ENCODE measurements around the gene SLU7.

The SLU7 gene

DNA sequence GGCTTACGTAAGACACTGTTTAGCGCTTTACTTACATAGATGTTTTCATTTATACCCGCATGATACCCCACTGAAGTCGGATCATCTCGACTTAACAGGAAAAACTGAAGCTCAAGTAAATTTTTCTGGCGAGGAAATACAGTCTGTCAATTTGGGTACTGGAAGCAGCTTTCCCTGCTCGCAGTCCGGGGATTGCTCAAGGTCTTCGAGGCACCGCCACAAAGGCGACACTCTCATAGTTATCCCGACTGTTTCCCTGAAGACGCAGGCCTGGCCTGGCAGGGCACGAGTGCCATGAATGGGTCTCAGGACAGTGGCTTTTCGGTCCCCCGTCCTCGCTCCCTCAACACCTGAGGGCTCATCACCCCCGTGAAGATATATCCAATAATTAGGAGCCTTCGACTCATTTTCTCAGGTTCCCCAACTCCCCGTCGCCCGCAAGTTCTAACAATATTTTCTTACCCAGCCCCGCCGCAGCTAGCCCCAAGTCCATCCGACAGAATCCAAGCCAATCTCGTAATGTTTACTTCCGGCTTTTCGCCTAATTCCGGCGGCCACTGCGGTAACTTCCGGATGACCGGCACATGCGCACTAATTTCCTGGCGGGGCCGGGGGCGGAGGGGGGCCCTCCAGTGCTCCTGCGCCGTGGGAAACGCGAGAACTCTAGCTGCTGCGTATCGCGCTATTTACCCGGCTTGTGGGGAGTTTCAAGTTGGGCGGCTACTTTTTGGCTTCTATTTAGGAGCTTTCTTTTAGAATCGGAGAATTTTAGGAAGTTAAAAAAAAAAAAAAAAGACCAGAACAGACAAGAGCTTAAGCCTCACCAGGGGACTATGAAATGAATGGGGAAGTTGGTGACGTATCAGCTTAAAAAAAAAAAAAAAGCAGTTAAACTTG lies at the start of gene SLU7:
Gene SLU7, minus strand, starts transcription at position 521 of the 897 bp plus-strand sequence. CDS start 3,787 bp downstream, outside the sequence.
- Mint-ChIP-seq H3K27me3 (ENCODE audit: low read depth) (no peaks in the 10 kb centered on the region), H3K9me3 (no peaks in the 10 kb centered on the region), H3K36me3 (ENCODE audit: low read depth) (peaks cover 4% of the 10 kb centered on the region), H3K4me1 (peaks cover 52% of the 10 kb centered on the region), H3K27ac (peak within 1 kb of the TSS; percentile 93 to 96 (median 95)), H3K4me3 (peak within 1 kb of the TSS; percentile 92 to 96 (median 93))
- TF ChIP-seq, protein P1, sequence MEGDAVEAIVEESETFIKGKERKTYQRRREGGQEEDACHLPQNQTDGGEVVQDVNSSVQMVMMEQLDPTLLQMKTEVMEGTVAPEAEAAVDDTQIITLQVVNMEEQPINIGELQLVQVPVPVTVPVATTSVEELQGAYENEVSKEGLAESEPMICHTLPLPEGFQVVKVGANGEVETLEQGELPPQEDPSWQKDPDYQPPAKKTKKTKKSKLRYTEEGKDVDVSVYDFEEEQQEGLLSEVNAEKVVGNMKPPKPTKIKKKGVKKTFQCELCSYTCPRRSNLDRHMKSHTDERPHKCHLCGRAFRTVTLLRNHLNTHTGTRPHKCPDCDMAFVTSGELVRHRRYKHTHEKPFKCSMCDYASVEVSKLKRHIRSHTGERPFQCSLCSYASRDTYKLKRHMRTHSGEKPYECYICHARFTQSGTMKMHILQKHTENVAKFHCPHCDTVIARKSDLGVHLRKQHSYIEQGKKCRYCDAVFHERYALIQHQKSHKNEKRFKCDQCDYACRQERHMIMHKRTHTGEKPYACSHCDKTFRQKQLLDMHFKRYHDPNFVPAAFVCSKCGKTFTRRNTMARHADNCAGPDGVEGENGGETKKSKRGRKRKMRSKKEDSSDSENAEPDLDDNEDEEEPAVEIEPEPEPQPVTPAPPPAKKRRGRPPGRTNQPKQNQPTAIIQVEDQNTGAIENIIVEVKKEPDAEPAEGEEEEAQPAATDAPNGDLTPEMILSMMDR (IDR thresholded peaks at IDR 0.05; ENCODE audit: unreplicated experiment in 3 of 3), result no peak

DNA sequence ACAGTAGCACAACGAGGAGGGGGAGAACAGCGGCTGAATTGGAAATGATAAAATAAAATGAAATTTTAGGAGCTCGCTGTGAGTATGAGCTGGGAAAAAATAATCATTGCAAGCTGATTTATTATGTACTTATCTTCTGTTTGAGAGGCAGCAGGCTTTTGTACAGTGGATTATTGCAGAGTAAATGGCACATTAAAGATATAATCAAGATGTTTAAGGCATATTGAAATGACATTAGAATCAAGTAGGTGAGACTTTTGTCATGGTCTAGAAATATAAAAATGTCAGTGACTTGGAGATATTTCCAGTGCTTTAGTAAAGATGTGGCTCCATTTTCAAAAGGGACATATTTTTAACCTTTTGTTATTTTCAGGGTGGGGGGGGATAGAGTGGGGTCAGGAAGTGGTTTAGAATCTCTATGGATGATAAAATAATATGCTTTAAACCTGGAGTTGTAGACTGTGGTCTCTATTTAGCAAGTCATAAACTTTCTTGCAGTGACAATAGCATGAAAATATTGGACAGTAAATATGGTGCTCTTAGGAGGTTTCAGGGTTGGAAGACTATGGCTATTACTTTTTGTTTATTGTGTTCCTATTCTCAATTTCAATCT lies 49.6 kb upstream of the SLU7 start:
- TF ChIP-seq, protein P1 (IDR thresholded peaks at IDR 0.05; ENCODE audit: unreplicated experiment in 3 of 3), result no peak
- Mint-ChIP-seq H3K4me3 (peak overlapping the region; percentile 20 to 80 (median 74)), H3K36me3 (ENCODE audit: low read depth) (no peaks in the 10 kb centered on the region), H3K4me1 (peaks cover 44% of the 10 kb centered on the region), H3K27ac (peak overlapping the region; percentile 82 to 94 (median 88)), H3K9me3 (no peaks in the 10 kb centered on the region), H3K27me3 (ENCODE audit: low read depth) (peaks cover 4% of the 10 kb centered on the region)

DNA sequence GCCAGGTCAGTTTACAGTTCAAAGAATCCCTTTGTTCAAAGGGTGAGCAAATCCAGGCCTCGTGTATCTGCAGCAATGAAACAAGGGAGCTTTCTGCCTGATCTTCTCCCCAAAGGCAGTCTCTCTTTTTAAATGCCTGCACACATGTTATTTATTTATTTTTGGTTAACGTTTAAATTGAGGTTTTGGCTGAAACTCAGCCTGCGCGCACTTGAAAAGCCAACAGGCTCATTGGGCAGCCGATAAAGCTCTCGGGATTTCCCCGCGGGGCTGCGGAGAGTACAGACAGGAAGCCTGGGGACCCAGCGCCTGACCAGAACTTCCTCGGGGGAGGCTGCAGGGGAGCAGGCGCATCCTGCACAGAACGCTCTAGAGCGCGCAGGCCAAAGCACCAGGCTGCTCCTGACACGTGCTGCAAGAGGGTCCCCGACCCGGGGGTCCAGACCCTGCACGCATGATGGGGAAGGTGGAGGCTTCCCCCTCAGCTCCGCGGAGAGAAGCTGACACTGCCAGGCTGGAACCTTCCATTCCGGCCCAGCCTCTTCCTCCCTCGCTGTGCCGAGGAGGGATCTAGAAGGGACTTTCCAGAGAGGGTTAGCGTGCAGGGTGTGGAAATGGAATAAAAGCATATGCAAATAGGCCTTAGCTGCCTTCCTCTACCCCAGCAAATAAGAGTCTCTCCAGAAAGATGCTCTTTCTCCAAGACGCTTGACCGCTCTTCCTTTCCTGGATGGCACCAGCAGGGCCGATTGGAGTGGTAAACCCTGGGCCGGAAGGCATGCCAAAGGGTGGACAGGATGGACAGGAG lies 48.9 kb upstream of the SLU7 start:
- H3K27ac Mint-ChIP-seq, result peak overlapping the region; percentile 82 to 94 (median 88)
- no peaks in the 10 kb centered on the region for H3K36me3 Mint-ChIP-seq (ENCODE audit: low read depth)
- peaks cover 40% of the 10 kb centered on the region for H3K4me1 Mint-ChIP-seq
- H3K4me3 Mint-ChIP-seq, result peak overlapping the region; percentile 48 to 80 (median 74)
- no peaks in the 10 kb centered on the region for H3K9me3 Mint-ChIP-seq
- H3K27me3 Mint-ChIP-seq (ENCODE audit: low read depth), result peaks cover 4% of the 10 kb centered on the region
- TF ChIP-seq, protein P1 (IDR thresholded peaks at IDR 0.05; ENCODE audit: unreplicated experiment in 3 of 3), result no peak

DNA sequence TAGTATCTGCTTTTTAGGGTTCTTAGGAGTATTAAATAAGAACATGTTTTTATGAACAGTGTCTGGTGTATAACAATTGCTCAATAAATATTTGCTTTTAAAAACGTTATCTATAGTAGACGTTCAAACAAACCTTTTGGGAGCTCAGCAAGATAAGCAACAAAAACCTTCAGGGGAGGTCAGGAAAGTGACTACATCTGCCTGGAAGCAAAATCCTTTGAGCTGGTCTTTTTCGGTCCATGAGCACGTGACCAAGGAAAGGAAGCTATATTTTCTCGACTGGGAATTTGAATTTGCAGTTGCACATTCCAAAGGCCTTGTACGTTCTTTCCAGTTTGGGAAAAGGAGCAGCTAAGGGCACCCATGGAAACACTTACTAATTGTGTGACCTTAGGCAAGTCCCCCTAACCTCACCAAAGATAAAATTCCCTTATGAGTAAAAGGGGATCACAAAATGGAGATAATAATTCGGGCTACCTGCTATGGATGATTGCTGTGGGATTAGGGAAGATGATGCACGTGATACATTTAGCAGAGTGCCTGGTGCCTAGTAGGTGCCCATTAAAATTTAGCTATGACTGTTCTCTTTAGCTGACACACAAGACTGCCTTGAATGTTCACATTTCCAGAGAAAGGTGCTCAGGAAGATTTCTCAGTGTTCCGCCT lies 48.1 kb upstream of the SLU7 start:
- H3K4me3 Mint-ChIP-seq, result no peak overlapping the region
- no peaks in the 10 kb centered on the region for H3K9me3 Mint-ChIP-seq
- TF ChIP-seq, protein P1 (IDR thresholded peaks at IDR 0.05; ENCODE audit: unreplicated experiment in 3 of 3), result no peak
- no peaks in the 10 kb centered on the region for H3K36me3 Mint-ChIP-seq (ENCODE audit: low read depth)
- peaks cover 37% of the 10 kb centered on the region for H3K4me1 Mint-ChIP-seq
- peaks cover 4% of the 10 kb centered on the region for H3K27me3 Mint-ChIP-seq (ENCODE audit: low read depth)
- H3K27ac Mint-ChIP-seq, result peak overlapping the region; percentile 82 to 94 (median 88)

DNA sequence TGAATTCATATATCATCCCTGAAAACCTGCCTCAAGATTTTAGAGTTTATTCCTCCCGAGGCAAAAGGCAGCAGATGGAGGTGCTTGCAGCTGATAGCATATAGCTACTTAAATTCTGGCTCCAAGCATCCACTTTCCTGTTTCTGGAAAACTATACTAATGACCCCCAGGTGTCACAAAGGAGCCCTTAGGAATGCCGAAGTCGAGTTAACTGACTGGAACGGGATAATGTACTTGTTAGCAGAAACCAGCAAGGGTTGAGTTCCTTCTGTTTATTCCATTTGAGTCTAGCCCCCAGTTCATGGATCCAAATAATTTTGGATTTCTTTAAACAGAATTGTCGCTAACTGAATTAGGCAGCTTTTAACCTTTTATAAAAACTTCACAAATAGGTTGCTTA lies 47.2 kb upstream of the SLU7 start:
- no peak overlapping the region for H3K4me3 Mint-ChIP-seq
- H3K9me3 Mint-ChIP-seq, result no peaks in the 10 kb centered on the region
- TF ChIP-seq, protein P1 (IDR thresholded peaks at IDR 0.05; ENCODE audit: unreplicated experiment in 3 of 3), result no peak
- H3K36me3 Mint-ChIP-seq (ENCODE audit: low read depth), result no peaks in the 10 kb centered on the region
- H3K27me3 Mint-ChIP-seq (ENCODE audit: low read depth), result peaks cover 4% of the 10 kb centered on the region
- peaks cover 28% of the 10 kb centered on the region for H3K4me1 Mint-ChIP-seq
- peak overlapping the region in 1 of 3 experiments; percentile 10 for H3K27ac Mint-ChIP-seq
